ENCODE measurements around the gene NRDC. TPM values are rescaled to one million over a fixed set of nuclear protein-coding genes. Genes with fewer than 3 reads are reported as not detected.

Gene NRDC
- total RNA-seq, 1 experiment from 2014 or later: 147 TPM

DNA sequence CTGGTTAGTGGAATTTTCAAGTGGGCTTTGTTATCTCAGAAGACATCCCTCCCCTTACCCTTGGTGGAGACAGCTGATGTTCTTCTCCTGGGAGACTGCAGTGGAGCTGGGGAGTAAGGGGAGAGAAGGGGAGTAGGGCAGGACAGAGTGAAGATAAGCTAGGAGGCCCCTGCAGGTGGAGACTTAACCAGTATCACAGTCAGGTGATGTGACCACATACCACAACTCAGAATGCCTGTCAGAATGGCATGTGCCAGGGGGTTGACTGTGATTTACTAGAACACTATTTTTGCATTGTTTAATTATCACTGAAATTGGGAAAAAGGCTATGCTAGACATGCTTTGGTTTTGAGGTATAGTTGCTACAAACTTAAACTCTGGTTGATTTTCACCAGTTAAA, 124.6 kb downstream of the NRDC start:
- H3K27ac Mint-ChIP-seq: peak overlapping the region in 1 of 3 experiments; percentile 20; a peak in 1 of 7 replicates

More for the DNA sequence above, 124.6 kb downstream of the NRDC start:
- TF ChIP-seq, protein P1, sequence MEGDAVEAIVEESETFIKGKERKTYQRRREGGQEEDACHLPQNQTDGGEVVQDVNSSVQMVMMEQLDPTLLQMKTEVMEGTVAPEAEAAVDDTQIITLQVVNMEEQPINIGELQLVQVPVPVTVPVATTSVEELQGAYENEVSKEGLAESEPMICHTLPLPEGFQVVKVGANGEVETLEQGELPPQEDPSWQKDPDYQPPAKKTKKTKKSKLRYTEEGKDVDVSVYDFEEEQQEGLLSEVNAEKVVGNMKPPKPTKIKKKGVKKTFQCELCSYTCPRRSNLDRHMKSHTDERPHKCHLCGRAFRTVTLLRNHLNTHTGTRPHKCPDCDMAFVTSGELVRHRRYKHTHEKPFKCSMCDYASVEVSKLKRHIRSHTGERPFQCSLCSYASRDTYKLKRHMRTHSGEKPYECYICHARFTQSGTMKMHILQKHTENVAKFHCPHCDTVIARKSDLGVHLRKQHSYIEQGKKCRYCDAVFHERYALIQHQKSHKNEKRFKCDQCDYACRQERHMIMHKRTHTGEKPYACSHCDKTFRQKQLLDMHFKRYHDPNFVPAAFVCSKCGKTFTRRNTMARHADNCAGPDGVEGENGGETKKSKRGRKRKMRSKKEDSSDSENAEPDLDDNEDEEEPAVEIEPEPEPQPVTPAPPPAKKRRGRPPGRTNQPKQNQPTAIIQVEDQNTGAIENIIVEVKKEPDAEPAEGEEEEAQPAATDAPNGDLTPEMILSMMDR (conservative IDR thresholded peaks at IDR 0.05): no peak
- Histone ChIP-seq H3K79me2 (ENCODE audit: insufficient read depth, low read length) (no peaks in the 10 kb centered on the region), H3K4ac (ENCODE audit: low read depth, low read length) (no peak overlapping the region), H3K23me2 (ENCODE audit: insufficient read length, low read depth, low read length, poor library complexity, severe bottlenecking) (no peaks in the 10 kb centered on the region), H2BK12ac (ENCODE audit: insufficient read length, low read depth, low read length) (no peak overlapping the region), H3T11ph (ENCODE audit: low read length) (no peak overlapping the region), H3K27ac (ENCODE audit: insufficient read length, low read depth, low read length) (no peak overlapping the region), H2AK5ac (ENCODE audit: insufficient read length, low read length) (no peak overlapping the region), H3K9ac (ENCODE audit: extremely low read depth, insufficient read length, low read length) (no peak overlapping the region), H2BK120ac (ENCODE audit: low read depth, low read length, poor library complexity, severe bottlenecking) (no peak overlapping the region), H2BK5ac (ENCODE audit: insufficient read length, low read length) (no peak overlapping the region), H3K14ac (ENCODE audit: insufficient read depth, low read length) (no peak overlapping the region), H4K91ac (ENCODE audit: insufficient read length, low read depth, low read length) (no peak overlapping the region), H3K4me1 (ENCODE audit: insufficient read depth, low read length) (no peaks in the 10 kb centered on the region), H2BK15ac (ENCODE audit: low read depth, low read length) (no peak overlapping the region), H3K27me3 (ENCODE audit: insufficient read depth, low read length) (no peaks in the 10 kb centered on the region), H4K8ac (replicated peaks; ENCODE audit: insufficient read length, low read depth, low read length) (no peak overlapping the region), H3K18ac (ENCODE audit: insufficient read length, low read depth, low read length) (no peak overlapping the region), H4K20me1 (ENCODE audit: control insufficient read depth, insufficient read depth, insufficient read length) (no peaks in the 10 kb centered on the region), H3K79me1 (ENCODE audit: insufficient read depth, low read depth, low read length, poor library complexity, severe bottlenecking) (no peaks in the 10 kb centered on the region), H2AFZ (ENCODE audit: low read length) (no peak overlapping the region), H3K56ac (ENCODE audit: insufficient read length, low read depth, low read length) (no peak overlapping the region), H2BK20ac (ENCODE audit: low read depth, low read length, poor library complexity, severe bottlenecking) (no peak overlapping the region), H3K23ac (ENCODE audit: insufficient read length, low read depth, low read length) (no peak overlapping the region), H4K5ac (ENCODE audit: insufficient read length, low read depth, low read length) (no peak overlapping the region), H3K4me2 (ENCODE audit: insufficient read depth, insufficient read length, low read length) (no peak overlapping the region), H3K9me3 (ENCODE audit: control insufficient read depth, low read depth, low read length) (no peaks in the 10 kb centered on the region)
- no peak for DNase-seq
- H3K27me3 Mint-ChIP-seq (ENCODE audit: low read depth): no peaks in the 10 kb centered on the region
- H3K36me3 Mint-ChIP-seq (ENCODE audit: insufficient read depth in 1 of 3, low read depth in 3 of 3): peaks cover 0 to 23% (median 10%) of the 10 kb centered on the region in 3 experiments; a peak in 6 of 7 replicates
- H3K4me1 Mint-ChIP-seq: peaks cover 2% of the 10 kb centered on the region in 2 experiments; a peak in 1 of 4 replicates
- no peak overlapping the region for H3K4me3 Mint-ChIP-seq
- no peaks in the 10 kb centered on the region for H3K9me3 Mint-ChIP-seq

Measured in H9 (cell line).